ENCODE measurements around the gene ENPP7. TPM values are rescaled to one million over a fixed set of nuclear protein-coding genes. Genes with fewer than 3 reads are reported as not detected.

The ENPP7 gene
- polyA plus RNA-seq, 3 donors: not detected

DNA sequence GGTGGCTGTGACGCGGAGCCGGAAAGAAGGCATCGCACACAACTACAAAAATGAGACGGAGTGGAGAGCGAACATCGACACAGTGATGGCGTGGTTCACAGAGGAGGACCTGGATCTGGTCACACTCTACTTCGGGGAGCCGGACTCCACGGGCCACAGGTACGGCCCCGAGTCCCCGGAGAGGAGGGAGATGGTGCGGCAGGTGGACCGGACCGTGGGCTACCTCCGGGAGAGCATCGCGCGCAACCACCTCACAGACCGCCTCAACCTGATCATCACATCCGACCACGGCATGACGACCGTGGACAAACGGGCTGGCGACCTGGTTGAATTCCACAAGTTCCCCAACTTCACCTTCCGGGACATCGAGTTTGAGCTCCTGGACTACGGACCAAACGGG, 4.4 kb downstream of the ENPP7 start:
- H3K27me3 Mint-ChIP-seq (ENCODE audit: low read depth in 3 of 3): peaks cover 8 to 25% (median 18%) of the 10 kb centered on the region in 3 donors
- H3K79me2 ChIP-seq (ENCODE audit: insufficient read depth, low read length): no peaks in the 10 kb centered on the region
- no peaks in the 10 kb centered on the region for H3K9me3 ChIP-seq (replicated peaks in 1 of 2; ENCODE audit: control insufficient read depth in 1 of 2, insufficient read depth in 1 of 2, low read length in 2 of 2)
- no peak for TF ChIP-seq CTCF (IDR thresholded peaks at IDR 0.05)
- H3K36me3 ChIP-seq (replicated peaks in 1 of 2; ENCODE audit: control insufficient read depth in 1 of 2, insufficient read depth in 2 of 2, low read length in 2 of 2): no peaks in the 10 kb centered on the region
- H3K27ac ChIP-seq (ENCODE audit: low read depth in 1 of 2, low read length in 2 of 2): no peak overlapping the region
- no peaks in the 10 kb centered on the region for H3K36me3 Mint-ChIP-seq
- H3K9me3 Mint-ChIP-seq: peaks cover 0 to 2% (median 0%) of the 10 kb centered on the region in 7 donors
- H3K27ac Mint-ChIP-seq: peak overlapping the region in 1 of 7 donors; percentile 55
- H3K4me3 Mint-ChIP-seq: no peak overlapping the region
- H3K4me3 ChIP-seq (replicated peaks in 1 of 3; ENCODE audit: low read depth in 2 of 3, low read length in 3 of 3): no peak overlapping the region
- H2AFZ ChIP-seq (ENCODE audit: insufficient read depth, low read depth, low read length, poor library complexity, severe bottlenecking): no peak overlapping the region
- peaks cover 15% of the 10 kb centered on the region for H3K4me1 Mint-ChIP-seq
- H4K20me1 ChIP-seq (ENCODE audit: insufficient read depth, low read length): no peaks in the 10 kb centered on the region
- intact Hi-C loops (cut with micrococcal nuclease): no loop called here
- peaks cover 0 to 7% of the 10 kb centered on the region in 2 donors for H3K27me3 ChIP-seq (ENCODE audit: control insufficient read depth in 2 of 2, insufficient read depth in 2 of 2, low read length in 2 of 2)
- 94% methylated on average over 30 of the region's 32 CpGs for WGBS (ENCODE audit: insufficient coverage)
- peaks cover 9 to 14% of the 10 kb centered on the region in 2 donors for H3K4me1 ChIP-seq (ENCODE audit: control insufficient read depth in 1 of 2, insufficient read depth in 2 of 2, low read length in 2 of 2)
- no peak for DNase-seq
- no peak overlapping the region for H3K4me2 ChIP-seq (replicated peaks; ENCODE audit: extremely low read depth, low read length, poor library complexity, severe bottlenecking)
- no peak overlapping the region for H3K9ac ChIP-seq (ENCODE audit: insufficient read depth, low read length, poor library complexity, severe bottlenecking)

DNA sequence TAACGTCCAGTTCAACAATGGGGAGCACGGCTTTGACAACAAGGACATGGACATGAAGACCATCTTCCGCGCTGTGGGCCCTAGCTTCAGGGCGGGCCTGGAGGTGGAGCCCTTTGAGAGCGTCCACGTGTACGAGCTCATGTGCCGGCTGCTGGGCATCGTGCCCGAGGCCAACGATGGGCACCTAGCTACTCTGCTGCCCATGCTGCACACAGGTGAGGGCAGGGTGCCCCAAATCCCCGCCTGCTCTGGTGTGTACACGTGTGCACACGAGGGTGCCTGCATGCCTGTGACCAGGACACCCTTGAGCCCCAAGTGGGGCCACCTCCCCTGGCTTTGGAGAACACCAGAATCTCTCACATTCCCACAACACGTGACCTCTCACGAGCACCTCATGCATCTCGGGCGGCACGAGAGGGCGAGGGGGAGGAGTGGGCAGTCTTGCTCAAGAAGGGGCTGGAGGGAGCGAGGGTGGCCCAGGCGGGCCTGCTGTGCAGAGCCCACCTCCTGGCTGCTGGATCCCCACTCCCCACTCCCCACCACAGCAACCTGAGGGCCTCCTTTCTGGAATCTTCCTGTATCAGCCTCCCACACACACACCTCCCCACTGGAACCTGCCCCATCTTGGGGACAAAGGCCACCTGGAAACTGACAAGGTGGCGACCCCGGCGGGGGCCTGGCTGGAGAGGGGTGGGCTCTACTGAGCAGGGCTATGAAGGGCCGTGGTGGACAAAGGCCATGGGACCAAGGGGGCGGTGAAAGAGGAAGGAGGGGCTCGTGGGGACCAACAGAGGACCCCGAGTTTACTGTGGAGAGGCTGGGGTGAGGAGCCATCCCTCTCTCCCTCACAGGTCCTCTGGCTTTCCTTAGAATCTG, 6.5 kb downstream of the ENPP7 start:
- Histone ChIP-seq H3K4me1 (ENCODE audit: control insufficient read depth in 1 of 2, insufficient read depth in 2 of 2, low read length in 2 of 2) (peaks cover 15 to 21% of the 10 kb centered on the region in 2 donors), H3K9ac (ENCODE audit: insufficient read depth, low read length, poor library complexity, severe bottlenecking) (no peak overlapping the region), H3K4me2 (replicated peaks; ENCODE audit: extremely low read depth, low read length, poor library complexity, severe bottlenecking) (no peak overlapping the region), H3K4me3 (replicated peaks in 1 of 3; ENCODE audit: low read depth in 2 of 3, low read length in 3 of 3) (no peak overlapping the region), H3K9me3 (replicated peaks in 1 of 2; ENCODE audit: control insufficient read depth in 1 of 2, insufficient read depth in 1 of 2, low read length in 2 of 2) (no peaks in the 10 kb centered on the region), H4K20me1 (ENCODE audit: insufficient read depth, low read length) (no peaks in the 10 kb centered on the region), H2AFZ (ENCODE audit: insufficient read depth, low read depth, low read length, poor library complexity, severe bottlenecking) (no peak overlapping the region), H3K27me3 (ENCODE audit: control insufficient read depth in 2 of 2, insufficient read depth in 2 of 2, low read length in 2 of 2) (peaks cover 0 to 23% of the 10 kb centered on the region in 2 donors), H3K79me2 (ENCODE audit: insufficient read depth, low read length) (no peaks in the 10 kb centered on the region), H3K36me3 (replicated peaks in 1 of 2; ENCODE audit: control insufficient read depth in 1 of 2, insufficient read depth in 2 of 2, low read length in 2 of 2) (no peaks in the 10 kb centered on the region), H3K27ac (ENCODE audit: low read depth in 1 of 2, low read length in 2 of 2) (no peak overlapping the region)
- H3K4me3 Mint-ChIP-seq: no peak overlapping the region
- H3K27me3 Mint-ChIP-seq (ENCODE audit: low read depth in 3 of 3): peaks cover 23 to 47% (median 33%) of the 10 kb centered on the region in 3 donors
- intact Hi-C loops (cut with micrococcal nuclease): no loop called here
- no peaks in the 10 kb centered on the region for H3K36me3 Mint-ChIP-seq
- no peak overlapping the region for H3K27ac Mint-ChIP-seq
- no peak for TF ChIP-seq CTCF (IDR thresholded peaks at IDR 0.05)
- H3K9me3 Mint-ChIP-seq: peaks cover 0 to 2% (median 0%) of the 10 kb centered on the region in 7 donors
- no peak for DNase-seq
- 93% methylated on average over 16 of the region's 30 CpGs for WGBS (ENCODE audit: insufficient coverage)
- peaks cover 18% of the 10 kb centered on the region for H3K4me1 Mint-ChIP-seq
